Measurements from ENCODE around the gene NPAT.
"Not testable (repeated sequence)": the region's sequence is repeated elsewhere in the genome, so short reads cannot be mapped to it uniquely, and the experiment has no call there.

The NPAT gene

DNA sequence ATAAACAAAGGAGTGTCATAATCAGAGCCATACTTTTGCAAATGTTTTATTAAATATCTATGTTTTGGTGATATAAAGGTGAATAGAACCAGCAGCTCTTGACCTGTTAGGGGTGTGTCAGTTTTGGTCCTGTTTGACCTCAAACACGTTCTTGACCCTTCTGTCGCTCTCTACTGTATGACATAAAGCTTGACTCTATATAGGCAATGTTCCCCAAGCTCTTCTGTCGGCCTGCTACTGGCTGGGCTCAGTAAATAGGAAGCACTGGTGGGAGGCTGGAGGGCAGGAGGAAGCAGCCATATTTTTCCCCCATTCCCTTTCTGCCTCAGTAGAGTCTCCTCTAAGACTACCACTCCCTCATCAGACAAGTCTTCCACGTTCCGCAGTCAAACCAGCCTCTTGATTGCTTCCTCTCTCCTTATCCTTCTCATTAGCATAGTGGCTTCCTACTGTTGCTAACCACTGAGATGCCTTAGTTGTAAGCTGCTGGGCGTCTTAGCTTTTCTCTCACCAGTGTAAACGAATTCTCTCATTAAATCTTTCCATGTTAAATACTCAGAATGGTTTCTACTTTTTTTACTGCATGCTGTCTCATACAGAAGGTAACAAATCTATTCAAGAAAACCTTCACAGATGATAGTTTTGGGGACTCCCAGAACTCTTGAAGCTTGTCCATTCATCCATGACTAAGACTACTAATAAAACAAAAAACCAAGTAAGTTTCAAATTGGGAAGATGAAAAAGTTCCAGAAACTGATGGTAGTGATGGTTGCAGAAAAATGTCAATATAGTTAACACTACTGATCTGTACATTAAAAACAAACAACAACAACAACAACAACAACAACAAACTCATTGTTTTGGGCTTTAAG, 3.3 kb downstream of the NPAT start:
- no peak for DNase-seq (ENCODE audit: low read depth in 2 of 2)

DNA sequence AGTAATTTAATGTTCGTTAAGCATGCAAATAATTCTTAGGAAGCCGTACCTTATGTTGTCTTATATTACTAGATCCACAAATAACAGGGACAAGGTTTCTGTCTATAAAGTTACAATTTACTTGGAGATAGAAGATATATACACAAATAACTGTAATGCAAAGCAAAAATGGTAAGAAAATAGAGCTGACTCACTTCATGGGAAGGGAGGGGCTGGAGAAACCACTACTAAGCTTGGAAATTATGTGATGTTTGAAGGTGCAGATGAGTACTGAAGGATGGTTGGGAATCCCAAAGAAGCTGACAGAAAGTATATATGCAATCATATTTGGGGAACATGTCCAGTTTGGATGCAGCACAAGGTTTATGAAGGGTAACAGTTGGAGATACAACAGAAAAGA, 4.0 kb downstream of the NPAT start:
- DNase-seq (ENCODE audit: low read depth in 2 of 2): no peak

GRCh38 chr11:108216988-108217387, 5.5 kb downstream of the NPAT start:
- DNase-seq (ENCODE audit: low read depth in 2 of 2): no peak

- no peak for DNase-seq (ENCODE audit: low read depth in 2 of 2)
These were observed 8.7 kb downstream of the NPAT start for GRCh38 chr11:108213784-108214183.

DNA sequence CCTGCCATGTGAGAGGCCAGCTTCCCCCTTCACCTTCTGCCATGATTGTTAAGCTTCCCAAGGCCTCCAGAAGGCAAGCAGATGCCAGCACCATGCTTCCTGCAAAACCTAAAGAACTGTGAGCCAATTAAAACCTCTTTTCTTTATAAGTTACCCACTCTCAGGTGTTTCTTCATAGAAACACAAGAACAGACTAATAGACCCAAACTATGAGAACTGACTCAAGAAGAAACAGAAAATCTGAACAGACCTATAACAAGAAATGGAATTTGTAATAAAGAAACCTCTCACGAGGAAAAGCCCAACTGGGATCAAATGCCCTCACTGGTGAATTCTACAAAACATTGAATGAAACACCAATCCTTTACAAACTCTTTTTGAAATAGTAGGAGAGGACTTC, 12.0 kb downstream of the NPAT start:
- DNase-seq (ENCODE audit: low read depth in 2 of 2): no peak

GRCh38 chr11:108207683-108208060, 14.8 kb downstream of the NPAT start:
- no peak for DNase-seq (ENCODE audit: low read depth in 2 of 2)

DNA sequence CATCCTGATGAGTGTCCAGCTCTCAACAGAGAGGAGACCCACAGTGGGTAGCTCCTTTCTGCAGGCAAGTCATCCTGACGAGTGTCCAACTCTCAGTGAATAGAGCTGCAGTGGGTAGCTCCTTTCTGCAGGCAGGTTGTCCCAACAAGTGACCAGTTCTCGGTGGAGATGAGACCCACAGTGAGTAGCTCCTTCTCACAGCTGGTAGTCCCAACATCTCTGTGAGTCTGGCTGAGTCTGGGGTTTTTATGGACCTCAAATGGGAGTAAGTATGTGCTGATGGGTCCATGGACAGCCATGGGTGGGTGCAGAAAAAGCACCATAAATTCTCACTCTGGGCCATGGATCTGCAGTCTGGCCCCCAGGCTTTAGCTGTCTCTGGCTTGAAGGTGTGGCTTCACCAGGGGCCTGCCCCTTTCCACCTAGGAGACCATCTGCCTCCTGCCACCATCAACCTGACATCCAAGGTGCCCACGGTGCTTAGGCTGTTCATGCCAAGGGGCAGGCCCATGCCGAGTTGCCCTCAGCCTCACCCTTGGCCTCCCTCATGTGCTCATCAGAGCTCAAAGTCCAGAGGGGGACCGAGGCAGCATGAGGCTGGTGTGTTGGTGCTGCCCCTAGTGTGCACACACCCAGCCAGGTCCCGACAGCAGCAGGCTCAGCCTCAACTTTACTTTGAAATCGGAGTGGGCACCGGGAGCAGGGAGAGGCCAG, 15.3 kb downstream of the NPAT start:
- no peak for DNase-seq (ENCODE audit: low read depth in 2 of 2)

- no peak for DNase-seq (ENCODE audit: low read depth in 2 of 2)
These were observed 16.3 kb downstream of the NPAT start for GRCh38 chr11:108206171-108206570.

DNA sequence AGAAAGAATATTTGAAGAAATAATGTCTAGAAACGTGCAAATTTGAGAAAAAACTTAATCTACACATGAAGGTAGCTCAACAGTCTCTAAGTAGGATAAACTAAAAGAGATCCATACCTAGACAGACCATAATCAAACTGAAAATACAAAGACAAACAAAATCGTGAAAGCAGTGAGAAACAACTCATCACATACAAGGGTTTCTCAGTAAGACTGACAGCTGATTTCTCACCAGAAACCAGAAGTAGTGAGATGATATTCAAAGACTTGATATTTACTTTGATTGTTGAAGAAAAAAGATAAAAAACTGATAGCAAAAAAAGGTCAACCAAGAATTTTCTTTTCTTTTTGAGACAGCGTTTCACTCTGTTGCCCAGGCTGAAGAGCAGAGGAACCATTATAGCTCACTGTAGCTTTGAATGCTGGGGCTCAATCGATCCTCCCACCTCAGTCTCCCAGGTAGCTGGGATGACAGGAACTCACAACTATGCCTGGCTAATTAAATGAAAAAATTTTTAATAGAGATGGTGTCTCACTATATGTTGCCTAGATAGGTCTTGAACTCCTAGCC, 17.4 kb downstream of the NPAT start:
- no peak for DNase-seq (ENCODE audit: low read depth in 2 of 2)

GRCh38 chr11:108204376-108204775, 18.1 kb downstream of the NPAT start:
- no peak for DNase-seq (ENCODE audit: low read depth in 2 of 2)

GRCh38 chr11:108203075-108203474, 19.4 kb downstream of the NPAT start:
- no peak for DNase-seq (ENCODE audit: low read depth in 2 of 2)

GRCh38 chr11:108199446-108200321, 22.8 kb downstream of the NPAT start:
- DNase-seq (ENCODE audit: low read depth in 2 of 2): no peak

DNA sequence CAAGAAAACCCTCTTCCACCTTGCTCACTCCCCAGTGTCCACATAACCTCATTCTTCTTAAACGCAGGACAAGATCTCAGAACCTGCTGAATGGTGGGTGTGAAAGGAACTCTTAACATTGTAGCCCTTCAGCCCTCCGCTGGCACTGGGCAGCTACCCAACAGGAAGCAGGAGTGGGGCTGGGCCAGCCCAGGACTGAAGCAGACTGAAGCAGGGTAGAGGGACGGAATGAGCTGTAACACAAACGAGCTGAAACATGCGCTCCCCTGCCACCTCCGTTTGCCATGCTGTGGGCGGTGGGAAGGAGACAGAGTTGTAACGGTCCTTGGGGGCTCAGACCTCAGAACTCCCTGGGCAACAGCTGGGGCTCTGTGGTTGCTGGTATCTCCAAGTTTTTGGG, 23.6 kb downstream of the NPAT start:
- DNase-seq (ENCODE audit: low read depth in 2 of 2): no peak

GRCh38 chr11:108197351-108197750, 25.1 kb downstream of the NPAT start:
- no peak for DNase-seq (ENCODE audit: low read depth in 2 of 2)

DNA sequence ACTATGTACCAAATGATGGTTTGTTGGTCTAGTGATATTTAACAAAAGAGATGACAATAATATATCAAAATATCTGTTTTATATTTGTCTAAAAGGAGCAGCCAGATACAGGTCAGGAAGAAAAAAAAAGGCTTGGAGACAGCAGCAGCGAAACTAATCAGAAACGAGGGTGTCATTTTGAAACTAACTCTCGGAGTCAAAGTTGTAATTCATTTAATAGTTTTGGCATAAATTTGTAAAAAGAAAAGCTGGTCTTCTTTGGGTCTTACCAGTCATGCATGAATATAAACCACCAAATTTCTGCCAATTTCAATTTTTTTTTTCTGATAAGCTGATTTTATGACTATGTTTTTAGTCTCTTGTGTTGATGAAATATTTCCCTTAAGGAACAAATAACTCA, 25.5 kb downstream of the NPAT start:
- no peak for DNase-seq (ENCODE audit: low read depth in 2 of 2)

GRCh38 chr11:108193725-108194124, 28.7 kb downstream of the NPAT start:
- no peak for DNase-seq (ENCODE audit: low read depth in 2 of 2)

DNA sequence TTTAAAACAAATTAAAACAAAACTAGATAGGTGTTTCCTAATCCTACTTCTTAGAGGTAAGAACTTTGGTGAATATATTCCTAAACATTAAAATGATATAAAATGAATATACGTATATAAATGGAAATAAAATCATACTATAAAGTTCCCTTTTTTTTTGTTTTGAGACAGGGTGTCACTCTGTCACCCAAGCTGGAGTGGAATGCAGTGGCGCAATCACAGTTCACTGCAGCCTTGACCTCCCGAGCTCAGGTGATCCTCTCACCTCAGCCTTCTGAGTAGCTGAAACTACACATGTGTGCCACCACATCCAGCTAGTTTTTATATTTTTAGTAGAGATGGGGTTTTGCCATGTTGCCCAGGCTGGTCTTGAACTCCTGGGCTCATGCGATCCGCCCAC, 44.9 kb downstream of the NPAT start:
- DNase-seq (ENCODE audit: low read depth in 2 of 2): no peak

- DNase-seq (ENCODE audit: low read depth in 2 of 2): no peak
These were observed 52.3 kb downstream of the NPAT start for GRCh38 chr11:108170184-108170583.

DNA sequence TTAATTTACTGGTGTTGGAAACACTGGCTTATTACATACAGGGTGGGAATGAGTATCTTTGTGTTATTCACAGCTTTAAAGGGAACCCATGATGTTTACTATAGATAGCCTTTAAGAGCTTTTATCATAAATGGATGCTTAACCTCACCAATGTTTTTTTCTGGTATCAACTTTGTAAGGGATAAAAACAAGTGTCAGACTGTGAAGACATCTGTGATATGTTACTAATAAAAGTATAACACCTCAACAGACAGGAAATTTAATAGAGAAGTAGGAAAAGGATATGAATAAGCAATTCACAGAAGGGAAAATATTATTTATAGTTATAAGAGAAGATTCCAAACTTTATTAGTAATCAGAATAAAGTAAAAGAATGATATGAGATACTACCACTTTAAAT, 54.8 kb downstream of the NPAT start:
- no peak for DNase-seq (ENCODE audit: low read depth in 2 of 2)

GRCh38 chr11:108162878-108163277, 59.6 kb downstream of the NPAT start:
- DNase-seq (ENCODE audit: low read depth in 2 of 2): not testable (repeated sequence)

DNA sequence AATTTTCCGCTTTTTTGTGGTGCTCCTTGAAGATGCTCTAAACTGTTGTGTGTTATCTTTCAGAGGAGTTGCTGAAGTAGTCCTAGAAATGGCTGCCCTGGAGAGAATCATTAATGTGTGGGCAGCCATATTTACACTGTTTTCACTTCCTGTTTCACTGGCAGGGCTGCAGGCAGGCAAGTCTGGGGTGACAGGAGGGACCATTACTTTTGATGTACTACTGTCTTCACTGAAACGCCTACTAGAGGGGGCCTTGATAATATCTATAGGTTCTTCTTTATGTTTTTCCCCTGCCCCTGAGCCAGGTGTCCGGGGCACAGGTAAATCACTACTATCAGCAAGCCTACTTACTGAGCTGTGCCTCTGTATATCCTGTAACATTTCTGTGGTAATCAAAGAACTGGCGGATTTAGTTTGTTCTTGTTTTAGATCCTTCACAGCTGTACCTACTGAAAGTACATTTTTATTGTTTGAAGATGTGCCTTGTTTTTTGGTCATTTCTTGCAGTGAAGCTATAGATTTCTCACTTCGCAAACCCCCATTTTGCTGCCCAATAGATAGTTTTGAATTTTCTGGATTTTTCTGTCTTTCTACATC, 61.4 kb downstream of the NPAT start:
- no peak for DNase-seq (ENCODE audit: low read depth in 2 of 2)

- no peak for DNase-seq (ENCODE audit: low read depth in 2 of 2)
These were observed 67.8 kb downstream of the NPAT start for GRCh38 chr11:108154591-108154990.

Data from fibroblast of skin of left quadriceps (primary cell).